Measurements from ENCODE around the gene ATOSA. TPM values are rescaled to one million over a fixed set of nuclear protein-coding genes. Genes with fewer than 3 reads are reported as not detected.

ATOSA gene
- 7.9 to 10.9 TPM (median 10.2 TPM) in 5 replicates for total RNA-seq (2022; extraction: Qiagen RNA extraction)

GRCh38 chr15:52679232-52680040, at the start of gene ATOSA:
Gene ATOSA (minus strand): TSS chr15:52679388. CDS start chr15:52678021, 1,367 bp downstream.

Other genes starting within 250 kb of the ATOSA start
- 19.3 to 30.0 TPM (median 24.5 TPM) in 5 replicates for gene MYO5A, start 150.5 kb downstream of the ATOSA start, total RNA-seq (2022; extraction: Qiagen RNA extraction)
- 83.5 to 114 TPM (median 102 TPM) in 5 replicates for gene ARPP19, start 110.4 kb downstream of the ATOSA start, total RNA-seq (2022; extraction: Qiagen RNA extraction)
- 0.10 to 0.27 TPM (median 0.21 TPM) in 5 replicates for gene ONECUT1, start 110.9 kb upstream of the ATOSA start, total RNA-seq (2022; extraction: Qiagen RNA extraction)

Data from A549 treated with AZD2906 at 1 μM for 4 hours (cell line).